ENCODE measurements around the gene DHRS11.
A peak's percentile ranks its signal among the peaks of the same experiment; 100 is the strongest.

The DHRS11 gene, protein sequence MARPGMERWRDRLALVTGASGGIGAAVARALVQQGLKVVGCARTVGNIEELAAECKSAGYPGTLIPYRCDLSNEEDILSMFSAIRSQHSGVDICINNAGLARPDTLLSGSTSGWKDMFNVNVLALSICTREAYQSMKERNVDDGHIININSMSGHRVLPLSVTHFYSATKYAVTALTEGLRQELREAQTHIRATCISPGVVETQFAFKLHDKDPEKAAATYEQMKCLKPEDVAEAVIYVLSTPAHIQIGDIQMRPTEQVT

DNA sequence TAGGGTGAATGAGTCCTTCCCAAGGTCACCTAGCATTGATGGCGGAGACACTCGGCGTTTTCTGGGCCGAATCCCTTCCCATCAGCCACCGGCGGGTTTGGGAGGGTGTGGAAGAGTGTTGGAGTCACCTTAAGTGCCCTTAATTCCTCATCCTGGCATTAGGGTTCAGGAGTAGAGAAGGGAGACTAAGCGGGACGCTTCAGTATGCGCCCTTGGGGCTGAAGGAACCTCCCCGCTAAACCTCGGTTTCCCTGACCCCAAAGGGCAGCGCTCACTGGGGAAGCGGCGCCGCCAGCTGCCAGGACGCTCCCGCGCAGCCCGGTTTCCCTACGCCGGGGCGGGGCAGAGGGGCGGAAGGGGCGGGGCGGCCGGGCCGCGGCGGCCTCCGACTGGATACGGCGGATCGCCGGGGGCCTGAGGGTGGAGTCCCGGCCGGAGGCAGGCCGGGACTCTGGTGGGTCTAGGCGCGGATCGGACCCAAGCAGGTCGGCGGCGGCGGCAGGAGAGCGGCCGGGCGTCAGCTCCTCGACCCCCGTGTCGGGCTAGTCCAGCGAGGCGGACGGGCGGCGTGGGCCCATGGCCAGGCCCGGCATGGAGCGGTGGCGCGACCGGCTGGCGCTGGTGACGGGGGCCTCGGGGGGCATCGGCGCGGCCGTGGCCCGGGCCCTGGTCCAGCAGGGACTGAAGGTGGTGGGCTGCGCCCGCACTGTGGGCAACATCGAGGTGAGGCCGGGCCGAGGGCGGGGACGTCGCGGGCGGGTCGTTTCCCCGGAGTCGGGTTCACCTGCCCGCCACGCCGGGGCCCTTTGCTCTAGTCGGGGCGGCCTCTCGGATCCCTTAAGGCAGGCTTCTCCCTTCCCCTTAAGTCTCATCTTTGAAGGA lies at the start of gene DHRS11:
Gene DHRS11, plus strand, starts transcription at position 446 of the 882 bp plus-strand sequence. Its CDS starts 131 bp downstream, at position 577.
- DNase-seq: peak; percentile 59

DNA sequence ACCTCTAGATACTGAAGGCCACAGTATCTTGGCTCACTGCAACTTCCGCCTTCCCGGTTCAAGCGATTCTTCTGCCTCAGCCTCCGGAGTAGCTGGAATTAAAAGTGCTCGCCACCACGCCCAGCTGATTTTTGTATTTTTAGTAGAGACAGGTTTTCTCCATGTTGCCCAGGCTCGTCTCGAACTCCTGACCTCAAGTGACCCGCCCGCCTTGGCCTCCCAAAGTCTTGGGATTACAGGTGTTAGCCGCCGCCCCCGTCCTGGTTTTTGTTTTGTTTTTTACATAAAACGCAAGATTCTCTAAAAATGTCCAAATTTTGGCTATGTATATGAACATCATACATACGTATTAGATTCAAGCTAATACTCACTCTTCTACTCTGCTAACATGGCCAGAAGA lies 48.9 kb upstream of the DHRS11 start:
- no peak for DNase-seq

DNA sequence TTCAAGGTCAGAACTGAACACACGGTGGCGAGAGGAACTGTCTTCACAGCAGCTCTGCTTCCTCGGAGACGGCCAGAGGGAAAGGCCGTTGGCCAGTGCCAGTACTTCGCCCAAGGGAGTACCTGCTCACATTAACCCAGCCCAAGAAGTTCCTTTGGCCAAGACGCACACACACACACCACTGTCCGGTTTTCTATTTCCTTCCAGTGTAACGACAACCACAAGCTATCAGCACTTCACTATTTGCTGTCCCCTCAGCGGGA lies 47.7 kb upstream of the DHRS11 start:
- no peak for DNase-seq

DNA sequence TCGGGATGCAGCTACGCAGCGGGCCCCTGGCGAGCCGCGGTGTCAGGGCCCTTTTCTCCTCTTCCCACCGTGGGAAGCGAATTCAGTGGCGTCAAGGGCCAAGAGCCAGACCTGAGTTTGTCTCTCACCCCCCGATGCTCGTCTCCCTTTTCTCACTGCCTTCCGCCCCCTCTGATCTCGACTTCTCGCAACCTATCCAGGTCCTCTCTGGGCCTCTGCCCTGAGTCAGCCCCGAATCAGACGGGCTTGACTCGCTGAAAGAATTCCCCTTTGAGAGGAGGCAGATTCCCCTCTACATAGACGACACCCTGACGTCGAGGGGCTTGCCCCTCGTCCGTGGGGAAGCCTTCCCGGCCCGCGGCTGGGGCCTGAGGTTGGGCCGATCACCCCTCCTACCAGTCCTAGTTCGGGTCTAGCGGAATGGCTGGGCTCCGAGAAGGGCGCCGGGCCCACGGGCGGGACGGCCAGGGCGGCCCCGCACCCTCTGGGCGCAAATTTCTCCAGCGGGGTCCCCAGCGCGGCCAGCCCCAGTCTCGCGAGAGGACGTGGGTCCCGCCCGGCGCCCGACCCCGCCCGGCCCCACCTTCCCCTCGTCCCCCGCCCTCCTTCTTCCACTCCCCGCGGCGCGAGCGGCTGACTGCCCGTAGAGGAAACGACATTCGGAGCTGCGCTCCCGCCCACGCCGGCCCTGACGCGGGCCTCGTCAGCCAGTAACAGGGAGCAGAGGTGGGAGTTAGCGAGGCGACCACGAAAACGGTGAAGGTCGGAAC lies 47.2 kb upstream of the DHRS11 start, which contains the start of gene GGNBP2:
Gene GGNBP2, plus strand, starts transcription at position 613 of the 770 bp plus-strand sequence. CDS start 806 bp downstream, outside the sequence.
- peak; percentile 93 for DNase-seq

DNA sequence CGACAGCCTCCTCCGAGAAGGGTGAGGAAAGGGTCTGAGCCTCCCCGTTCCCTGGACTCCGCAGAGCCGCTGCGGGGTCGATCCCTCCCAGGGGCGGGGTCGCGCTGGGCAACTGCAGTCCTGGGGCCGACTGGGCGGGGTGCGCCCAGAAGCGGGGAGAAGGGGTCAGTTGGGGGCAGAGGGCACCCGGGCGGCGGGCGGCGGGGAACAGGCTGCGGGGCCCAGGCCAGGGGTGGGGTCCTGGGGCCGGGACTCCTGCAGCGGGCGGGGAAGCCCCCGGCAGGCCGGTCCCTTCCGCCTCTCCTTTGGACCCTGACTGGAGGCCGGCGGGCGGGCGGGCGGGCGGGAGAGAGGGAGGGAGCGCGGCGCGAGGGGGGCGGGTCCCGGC lies 46.6 kb upstream of the DHRS11 start:
- no peak for DNase-seq

DNA sequence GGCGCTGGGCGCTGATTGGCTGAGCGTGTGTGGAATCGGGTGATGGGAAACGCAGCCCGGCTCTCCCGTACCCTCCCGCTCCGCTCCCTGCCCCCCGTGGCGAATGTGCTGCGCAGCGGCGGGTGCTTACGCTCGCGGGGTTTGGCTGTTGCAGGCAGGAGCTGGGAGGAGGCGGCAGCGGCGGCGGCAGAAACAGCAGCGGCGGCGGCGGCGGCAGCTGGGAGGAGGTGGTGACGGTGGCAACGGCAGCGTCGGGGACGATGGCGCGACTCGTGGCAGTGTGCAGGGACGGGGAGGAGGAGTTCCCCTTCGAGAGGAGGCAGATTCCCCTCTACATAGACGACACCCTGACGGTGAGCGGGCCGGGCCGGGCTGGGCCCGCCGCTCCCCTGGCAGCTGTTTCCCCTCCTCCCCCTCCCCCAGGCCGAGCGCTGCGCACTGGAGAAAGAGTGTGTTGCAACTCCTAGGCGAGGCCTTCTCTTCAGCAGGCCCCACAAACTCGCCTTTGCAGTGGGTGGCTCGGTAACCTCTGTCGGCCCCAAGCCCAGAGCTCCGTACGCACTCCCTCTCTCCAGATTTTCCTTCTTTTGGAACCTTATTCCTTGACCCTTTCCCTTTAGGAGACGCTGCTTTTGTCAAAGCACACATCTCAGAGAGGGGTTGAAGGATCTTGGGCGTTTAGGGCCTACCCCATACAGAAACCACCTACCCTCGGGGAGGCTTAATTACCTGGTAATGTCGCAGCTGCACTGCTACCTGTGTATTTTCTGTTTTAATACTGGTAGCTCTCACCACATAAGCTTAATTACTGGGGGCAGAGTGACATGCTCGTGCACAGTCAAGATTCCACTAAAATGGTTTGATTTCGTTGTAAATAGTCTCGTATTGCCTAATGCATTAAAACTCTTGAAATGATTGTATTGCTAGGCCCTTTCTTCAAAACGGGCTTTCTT lies 45.9 kb upstream of the DHRS11 start:
- peak; percentile 94 for DNase-seq

DNA sequence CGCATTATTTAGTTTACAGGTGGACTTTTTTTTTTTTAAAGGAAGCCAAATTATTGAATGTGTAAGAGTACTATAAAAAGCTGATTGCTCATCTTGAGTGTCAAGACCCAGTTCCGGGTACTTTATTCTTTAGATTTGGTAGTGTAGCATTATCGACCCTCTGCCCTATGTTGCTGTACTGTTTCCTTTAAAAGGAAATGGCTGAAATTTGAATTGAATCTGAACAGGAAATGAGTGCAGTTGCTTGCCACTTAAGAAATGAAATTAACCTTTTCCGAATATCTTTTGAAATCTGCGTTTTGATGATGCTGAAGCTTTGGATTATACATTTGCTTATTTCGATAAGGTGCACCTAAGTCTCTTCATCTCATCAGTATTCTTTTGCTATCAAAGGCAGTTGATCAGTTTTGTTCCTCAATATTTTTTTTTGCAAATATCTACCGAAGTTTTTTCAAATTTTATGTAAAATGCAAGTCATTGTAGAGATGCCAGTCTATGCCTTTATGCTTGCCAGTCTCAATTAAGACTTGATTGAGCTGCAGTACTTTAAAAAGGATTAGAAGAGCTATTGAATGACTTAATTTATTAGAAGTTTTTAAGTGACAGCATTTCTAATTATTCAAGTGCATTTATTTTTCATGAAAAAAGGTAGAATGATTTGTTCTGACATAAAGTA lies 45.1 kb upstream of the DHRS11 start:
- no peak for DNase-seq

DNA sequence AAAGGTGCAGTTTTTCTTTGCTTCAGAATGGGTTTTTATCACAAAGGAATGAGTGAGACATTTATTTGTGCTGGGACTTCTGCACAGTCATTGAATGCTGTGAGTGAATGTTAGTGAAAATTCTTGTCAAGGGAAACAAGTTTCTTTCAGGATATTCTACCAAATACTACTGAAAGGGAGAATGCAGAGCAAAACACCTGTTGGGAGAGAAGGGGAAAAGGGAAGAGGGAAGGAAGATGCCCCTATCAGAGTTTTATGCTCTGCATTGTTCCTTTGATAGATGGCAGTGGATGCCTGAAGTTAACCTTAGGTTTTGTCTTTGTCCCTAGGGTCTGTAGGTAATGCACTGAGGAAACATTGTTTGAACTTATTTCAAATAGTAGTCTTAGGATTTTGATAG lies 43.9 kb upstream of the DHRS11 start:
- DNase-seq: no peak

DNA sequence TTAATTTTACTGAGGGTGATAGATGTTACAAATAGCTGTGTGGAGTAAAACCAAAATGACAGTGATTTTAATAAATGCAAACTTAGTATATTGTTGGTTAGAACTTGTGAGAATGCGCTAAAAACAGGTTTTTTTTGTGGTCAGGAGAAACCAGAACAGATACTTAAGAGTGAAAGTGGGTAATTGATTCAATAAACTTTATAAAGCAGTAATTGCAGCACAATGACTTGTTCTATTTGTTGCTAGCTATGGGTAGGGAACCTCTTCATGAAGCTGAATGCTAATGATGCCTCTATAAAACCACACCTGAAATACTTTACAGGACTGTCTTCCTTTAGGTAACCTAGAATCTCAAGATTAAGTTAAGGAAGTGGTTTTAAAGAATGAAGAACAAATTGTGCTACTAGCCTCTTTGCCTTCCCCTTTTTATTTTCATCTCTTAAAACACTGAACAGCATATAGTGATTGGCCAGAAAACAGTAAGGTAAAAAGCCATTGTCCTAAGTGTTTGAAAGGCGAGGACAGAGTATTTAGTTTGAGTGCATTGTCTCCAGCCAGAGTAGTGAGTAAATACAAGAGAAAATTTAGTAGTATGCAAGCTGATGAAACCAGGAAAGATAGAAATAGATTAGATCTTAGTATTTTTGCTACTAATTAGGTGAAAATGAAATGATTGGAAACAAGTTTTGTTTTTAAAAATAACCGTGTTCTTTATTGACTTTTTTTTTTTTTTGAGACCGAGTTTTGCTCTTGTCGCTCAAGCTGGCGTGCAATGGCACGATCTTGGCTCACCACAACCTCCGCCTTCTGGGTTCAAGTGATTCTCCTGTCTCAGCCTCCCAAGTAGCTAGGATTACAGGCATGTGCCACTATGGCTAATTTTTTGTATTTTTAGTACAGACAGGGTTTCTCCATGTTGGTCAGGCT lies 40.9 kb upstream of the DHRS11 start:
- DNase-seq: no peak

DNA sequence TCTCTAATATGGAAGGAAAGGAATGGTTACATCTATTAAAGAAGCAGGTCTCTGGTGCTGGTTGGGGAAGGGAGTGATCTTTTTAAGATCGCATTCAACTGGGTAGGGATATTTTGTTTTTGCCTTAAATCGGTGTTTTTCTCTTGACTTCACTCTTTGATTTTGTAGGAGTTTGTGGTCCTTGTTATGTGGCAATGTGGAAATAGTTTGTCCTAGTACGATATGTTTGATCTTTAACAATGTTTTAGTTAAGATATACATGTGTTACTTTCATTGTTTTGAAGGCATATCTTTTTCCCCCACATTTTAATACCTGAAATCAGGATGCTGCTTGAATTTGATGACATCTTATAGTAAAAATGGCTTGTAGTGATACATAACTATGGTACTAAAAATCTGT lies 38.2 kb upstream of the DHRS11 start:
- DNase-seq: no peak

DNA sequence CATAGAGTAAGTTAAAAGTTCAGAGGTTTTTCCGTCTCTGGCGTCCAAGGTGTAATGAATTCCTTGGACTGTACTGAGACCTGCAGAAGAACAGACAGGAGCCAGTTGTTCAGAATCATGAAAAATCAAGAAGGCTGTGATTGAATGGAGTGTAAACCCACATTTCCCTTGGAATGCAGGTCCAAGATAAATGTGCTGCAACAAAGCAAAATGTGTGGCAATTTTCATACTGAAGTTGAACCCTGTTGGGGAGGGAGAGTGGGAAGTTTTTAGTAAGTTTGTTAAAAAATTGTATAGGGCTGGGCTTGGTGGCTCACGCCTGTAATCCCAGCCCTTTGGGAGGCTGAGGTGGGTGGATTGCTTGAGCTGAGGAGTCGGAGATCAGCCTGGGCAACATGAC lies 25.6 kb upstream of the DHRS11 start:
- no peak for DNase-seq

DNA sequence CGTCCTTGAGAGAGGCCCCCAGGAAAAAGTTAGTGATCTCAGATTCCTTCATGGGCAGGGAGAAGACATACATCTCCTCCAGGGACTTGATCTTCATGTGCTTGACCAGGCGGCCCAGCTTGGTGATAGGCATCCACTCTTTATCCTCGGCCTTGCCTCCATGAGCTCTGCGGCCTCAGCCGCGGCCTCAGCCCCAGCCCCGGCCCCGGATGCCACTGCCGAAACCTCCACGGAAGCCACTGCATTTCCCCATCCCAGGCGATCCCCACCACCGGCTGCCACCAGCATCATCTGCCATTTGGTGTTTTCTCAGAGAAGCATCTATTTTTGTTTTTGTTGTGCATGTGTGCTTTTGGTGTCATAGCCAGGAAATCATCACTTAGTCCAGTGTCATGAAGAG lies 16.7 kb upstream of the DHRS11 start:
- no peak for DNase-seq

DNA sequence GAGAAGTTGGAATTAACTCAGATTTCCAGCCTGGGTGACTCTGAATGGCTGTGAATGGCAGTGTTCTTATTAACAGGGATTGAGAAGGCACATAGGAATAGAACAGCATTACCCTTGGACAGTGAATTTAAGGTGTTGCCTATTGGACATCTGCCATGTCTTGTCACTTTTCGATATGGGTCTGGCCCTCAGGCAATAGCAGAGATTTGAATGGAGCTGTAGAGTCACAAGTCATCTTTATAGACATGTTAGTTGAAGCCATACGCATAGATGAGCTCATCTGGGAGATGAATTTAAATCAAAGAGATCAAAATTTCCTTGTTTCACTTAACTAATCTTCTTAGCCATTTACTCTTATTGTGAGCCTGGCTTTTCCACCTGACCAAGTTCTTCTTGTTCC lies 14.9 kb upstream of the DHRS11 start:
- no peak for DNase-seq

DNA sequence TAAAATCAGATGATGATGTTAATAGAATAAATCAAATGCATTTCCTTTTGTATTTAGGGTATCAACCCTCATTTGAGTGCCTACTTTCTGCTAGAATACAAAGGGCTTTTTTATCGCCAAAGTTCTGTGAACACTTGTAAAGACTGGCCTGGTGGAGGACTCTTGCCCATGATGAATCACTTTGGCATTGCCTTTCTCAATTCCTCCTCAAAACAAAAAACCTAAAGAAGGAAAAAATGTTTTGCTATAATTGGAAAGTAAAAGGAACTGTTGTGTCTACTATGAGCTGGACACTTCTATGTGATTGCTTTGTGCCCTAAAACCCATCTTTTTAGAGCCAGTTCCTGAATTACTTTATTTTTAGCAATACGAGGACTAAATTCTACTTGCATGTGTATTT lies 13.0 kb upstream of the DHRS11 start:
- no peak for DNase-seq

DNA sequence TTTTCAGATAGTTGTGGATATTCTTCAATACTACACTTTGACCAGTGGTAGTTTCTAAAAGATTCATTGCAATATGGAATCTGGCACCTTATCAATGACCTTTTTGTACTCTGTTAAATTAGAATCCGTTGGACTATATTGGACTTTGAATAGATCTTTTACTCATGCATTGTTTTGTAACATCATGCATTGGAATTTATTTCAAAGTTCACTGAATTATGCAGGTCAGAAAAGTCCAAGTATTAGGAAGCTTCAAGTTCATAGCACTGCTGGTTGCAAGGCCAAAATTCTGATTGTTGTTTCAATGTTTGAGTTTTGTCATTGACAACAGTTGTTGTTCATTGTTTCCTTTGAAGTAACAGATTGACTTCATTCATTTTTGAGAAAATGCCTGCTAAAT lies 7.9 kb upstream of the DHRS11 start:
- DNase-seq: no peak

DNA sequence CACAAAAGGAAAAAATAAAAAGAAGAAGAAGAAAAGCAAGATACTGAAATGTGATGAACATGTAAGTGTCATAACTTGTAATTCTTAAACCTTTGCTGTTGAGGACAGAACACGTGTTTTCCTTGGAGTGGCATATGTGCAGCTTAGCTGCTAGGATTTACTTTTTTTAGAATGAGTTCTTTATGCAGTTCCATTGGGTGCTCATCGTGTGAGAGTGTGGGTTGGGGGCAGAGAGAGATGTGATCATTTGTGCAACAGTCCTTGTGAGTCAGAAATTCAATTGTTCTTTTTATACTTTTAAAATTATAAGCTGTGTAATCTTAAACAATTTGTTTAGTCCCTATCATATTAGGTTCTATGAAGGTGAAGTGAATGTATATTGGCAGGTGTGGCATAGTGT lies 5.5 kb upstream of the DHRS11 start:
- DNase-seq: no peak

DNA sequence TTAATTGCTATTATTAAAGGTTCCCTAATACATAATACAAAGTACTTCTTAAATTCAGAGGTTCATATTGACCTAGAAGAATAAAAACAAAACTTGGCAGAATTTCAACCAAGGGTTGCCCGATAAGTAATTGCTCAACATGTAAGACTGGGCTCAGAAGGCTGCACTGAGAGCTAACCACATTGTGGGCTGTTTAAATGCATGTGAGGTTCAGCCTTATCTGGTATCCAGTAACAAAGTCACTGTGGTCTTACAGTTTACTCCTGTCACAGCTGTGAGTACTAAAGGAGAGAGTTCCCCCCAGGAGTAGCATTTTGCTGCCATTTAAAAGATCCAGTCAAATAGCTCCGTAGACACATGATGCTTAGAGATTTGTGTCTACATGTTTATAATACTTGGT lies 1.6 kb upstream of the DHRS11 start:
- DNase-seq: no peak

DNA sequence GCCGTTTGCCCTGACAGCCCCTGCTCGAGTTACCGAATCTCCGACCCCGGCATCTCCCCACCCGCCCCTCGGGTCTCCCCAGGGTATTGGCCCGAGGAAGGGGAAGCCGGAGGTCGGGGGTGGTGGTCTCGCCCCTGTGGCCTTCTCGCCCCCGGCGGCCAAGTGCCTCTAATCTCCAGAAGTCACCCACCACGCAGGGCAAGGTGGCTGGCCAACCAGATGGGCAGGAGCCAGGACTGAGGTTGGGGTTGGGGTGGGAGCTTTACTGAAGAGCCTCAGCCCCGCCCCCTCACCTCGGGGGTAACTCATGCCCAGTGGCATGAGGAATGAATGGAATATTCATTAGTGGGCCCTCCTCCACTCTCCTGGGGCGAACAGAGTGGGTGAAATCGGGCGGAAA lies 637 bp downstream of the DHRS11 start:
- DNase-seq: no peak

DNA sequence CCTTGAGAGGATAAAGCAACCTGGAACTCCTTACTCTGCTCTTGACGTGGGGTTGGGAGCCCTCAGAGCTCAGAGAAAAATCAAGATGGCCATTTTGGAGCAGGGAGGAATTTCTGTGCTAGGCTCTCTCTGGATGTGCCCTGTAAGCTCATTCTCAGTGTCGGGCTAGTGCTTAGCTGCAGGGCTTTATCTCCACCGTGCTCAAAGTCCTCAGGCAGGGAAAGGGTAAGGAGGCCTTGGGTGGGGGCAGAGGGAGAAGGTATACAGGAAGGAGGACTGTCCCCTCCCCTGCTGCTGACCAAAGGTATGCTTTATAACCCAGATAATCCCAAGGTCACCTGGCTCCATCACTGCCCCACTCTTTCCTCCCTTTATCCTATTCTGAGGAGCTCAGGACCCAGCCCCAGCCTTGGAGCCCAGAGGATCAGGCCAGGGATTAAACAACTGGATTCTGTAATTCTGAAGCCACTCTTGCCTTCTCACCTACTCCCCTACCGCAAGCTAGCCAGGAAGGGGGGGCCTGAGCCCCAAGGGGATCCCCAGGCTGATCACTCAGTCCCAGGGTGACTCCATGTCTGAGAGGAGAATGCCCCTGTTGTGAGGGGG lies 1.1 kb downstream of the DHRS11 start:
- DNase-seq: no peak

DNA sequence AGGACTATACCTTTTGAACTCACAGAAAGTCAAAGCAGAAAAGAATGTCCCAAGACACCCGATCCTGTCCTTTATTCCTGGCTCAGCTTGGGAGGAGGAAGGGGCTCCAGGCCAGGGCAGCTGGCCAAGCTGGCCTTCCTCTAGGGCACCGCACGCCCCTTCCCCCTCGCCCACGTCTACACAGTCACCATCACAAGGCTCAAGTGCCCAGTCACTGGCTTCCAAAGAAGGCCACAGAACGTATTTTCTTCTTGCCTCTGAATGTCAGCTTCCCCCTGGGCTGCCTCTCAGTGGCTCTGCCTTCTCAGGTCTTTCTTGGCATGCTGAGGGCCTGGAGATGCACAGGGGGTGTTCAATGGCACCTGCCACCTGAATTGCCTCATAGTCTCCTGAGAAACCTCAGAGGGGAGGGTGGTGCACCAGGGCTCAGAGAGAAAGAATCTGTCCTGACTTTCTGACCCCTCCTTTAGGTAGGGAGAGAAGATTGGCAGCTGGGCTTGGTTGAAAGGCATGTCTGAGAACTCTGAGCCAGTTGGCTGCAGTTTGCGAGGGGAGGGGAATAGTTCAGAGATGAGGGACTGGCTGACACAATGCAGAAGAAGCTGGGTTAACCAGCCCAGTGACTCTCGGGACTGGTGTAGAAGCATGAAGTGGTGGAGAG lies 2.1 kb downstream of the DHRS11 start:
- DNase-seq: no peak

Measured in amniotic stem cell (primary cell).